ENCODE data around the gene MPST.
"Not testable (repeated sequence)": the region's sequence is repeated elsewhere in the genome, so short reads cannot be mapped to it uniquely, and the experiment has no call there.

The MPST gene

GRCh38 chr22:37060801-37061610 is 41.5 kb downstream of the MPST start:
- DNase-seq (ENCODE audit: low read depth) = no peak

DNA sequence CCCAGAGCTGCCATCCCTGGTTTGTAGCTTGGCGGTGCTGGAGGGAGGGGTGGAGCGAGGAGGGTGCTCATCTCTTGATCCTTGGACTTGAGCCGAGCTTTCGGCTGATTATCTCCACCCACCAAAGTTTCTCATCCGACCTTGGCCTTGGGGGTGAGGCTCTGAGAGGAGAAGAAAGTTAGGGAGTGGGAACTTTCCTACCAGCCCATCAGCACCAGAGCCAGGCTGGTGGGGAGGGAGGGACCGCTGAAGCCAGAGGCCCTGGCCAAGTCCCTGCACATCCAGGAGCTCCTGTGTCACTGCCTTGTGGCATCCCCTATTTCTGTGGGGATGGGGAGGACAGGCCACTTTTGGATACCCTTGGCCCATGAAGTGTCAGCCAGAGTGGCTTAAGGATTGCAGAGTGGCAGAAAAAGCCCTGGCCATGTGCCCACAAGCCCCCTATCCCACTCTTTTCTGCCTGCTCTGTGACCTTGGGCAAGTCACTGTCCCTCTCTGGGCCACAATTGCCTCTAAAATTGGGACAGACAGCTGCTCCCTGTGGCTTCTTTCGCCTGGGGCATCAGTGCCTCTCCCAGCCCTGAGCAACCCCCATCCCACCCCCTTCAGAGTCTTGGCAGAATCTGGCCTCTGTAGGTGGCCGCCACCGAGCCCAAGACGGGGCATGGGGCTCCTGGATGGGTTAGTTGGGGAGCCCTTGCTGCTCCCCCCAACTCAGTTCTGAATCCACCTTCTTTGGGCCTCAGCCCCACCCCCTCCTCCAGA is 42.3 kb downstream of the MPST start:
- no peak for DNase-seq (ENCODE audit: low read depth)

- no peak for DNase-seq (ENCODE audit: low read depth)
Measured at GRCh38 chr22:37062376-37062675, 42.8 kb downstream of the MPST start.

DNA sequence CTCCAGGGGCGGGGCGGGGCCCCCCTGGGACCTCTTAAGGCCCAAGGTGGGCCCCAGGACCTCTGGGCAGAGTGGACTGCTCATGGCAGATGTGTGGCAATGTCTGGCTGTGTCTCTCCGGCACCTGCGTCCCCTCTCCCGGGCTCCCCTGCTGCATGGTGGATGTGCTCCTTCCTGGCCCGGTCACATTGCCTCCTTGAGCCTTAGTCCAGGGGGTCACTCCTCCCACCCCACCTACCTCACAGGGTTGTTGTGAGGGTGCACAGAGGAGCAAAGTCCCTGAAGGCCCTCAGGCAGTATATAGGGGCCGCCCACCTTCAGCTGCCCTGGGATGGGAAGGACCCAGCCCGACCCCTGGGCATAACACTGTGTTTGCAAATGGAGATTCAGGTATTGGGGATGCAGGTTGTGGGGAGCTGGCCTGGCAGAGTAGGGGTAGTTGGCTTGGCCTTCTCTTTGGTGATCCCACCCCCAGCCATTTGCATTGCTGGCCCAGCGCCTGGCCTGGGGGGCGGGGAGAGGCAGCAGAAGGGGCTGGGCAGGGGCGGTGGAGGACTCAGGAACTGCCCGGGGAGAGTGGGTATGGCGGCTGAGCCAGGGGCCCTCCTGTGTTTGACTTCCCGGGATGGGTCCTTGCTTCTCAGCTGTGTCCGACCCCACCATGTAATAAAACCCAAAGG is 43.3 kb downstream of the MPST start:
- no peak for DNase-seq (ENCODE audit: low read depth)

DNA sequence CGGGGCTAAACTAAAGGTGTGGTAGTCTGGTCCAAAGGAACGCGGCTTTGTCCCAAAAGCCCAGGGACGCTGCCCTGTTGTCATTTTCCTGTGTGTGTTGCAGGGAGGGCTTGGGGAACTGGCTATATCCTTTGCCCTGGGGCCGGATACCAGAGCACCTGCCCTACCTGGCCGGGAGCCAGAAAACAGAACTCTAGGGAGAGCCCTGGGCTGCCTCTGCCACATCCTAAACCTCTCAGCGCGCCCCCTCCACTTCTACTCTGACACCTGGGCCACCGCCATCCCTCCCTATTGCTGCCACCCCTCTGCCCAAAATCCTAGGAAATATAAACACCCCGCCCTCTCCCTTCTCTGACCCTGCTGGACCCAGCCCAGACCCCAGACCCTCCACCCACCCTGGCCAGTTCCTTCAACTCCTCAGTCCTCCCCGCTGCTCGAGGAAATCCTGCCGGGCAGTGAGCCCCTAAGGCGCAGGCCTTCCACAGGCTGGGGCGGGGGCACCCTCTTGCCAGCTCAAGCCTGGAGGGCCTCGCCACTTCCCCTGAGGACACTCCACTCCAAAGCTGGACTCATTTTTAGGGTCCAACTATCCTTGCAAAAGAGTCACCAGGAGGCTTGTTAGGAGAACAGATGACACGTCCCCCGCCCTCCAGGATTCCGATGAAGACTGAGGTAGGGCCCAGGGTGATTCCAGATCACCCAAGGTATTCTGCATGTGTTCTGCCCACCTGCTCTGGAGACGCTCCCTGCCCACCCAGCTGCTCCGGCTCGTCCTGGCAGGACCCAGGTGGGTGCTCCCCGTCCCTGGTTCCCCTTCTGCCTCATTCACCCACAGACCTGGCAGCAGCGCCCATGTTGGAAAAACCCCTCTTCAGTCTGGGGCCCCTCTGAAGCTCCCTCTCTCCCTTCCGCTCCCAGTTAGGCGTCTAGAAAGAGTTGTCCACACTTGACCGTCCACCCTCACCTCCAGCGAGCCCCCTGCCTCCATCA is 44.2 kb downstream of the MPST start:
- DNase-seq (ENCODE audit: low read depth) = no peak

DNA sequence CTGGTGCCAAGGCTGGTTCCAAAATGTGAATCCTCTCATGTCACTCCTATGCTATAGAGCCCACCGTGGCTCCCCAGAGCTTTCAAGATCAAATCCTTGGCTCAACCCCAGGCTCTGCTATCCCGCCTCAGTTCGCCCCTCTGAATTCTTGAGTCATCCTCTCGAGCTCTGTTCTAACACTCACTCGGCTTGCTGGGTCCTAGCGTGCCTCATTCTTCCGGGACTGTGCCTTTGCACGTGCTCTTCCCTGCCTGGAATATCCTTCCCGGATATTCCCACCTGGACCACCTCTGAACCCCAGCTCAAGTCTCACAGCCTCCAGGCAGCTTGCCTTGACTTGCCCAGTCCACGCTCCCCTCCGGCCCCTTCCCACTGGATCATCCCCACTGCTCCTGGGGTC is 45.0 kb downstream of the MPST start:
- no peak for DNase-seq (ENCODE audit: low read depth)

GRCh38 chr22:37065180-37065579 is 45.6 kb downstream of the MPST start:
- DNase-seq (ENCODE audit: low read depth) = no peak

DNA sequence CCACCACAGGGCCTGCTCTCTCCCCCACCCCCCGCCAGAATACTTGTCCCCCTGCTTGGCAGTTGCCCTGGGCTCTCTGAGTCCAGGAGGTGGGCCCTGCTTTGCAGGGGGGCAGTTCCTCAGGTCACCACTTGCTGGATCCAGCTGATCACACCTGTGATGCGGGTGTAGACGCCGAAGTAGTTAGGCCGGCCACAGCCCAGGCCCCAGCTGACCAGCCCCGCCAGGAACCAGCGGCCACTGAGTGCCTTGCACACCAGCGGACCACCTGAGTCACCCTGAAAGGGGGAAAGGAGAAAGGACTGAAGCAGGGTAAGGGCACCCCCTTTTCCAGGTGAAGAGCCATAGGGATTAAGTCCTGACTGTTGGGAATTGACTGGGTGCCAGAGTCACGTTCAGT is 46.4 kb downstream of the MPST start:
- no peak for DNase-seq (ENCODE audit: low read depth)

DNA sequence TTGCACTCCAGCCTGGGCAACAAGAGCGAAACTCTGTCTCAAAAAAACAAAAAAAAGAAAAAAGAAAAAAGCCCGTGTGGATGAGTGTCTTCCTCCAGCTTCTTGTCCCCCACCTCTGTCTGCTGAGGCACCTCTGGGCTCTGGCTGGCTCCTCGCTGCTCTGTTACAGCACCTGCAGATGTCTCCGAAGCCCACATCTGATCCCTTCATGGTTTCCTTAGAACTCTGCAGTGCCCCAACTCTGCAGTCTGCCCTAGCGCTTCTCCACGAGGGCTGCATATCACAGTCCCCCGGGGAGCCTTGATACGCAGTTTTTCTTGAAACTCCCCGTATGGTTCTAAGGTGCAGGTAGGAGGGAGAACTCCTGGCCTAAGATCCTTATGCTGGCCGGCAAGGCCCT is 47.9 kb downstream of the MPST start:
- no peak for DNase-seq (ENCODE audit: low read depth)

DNA sequence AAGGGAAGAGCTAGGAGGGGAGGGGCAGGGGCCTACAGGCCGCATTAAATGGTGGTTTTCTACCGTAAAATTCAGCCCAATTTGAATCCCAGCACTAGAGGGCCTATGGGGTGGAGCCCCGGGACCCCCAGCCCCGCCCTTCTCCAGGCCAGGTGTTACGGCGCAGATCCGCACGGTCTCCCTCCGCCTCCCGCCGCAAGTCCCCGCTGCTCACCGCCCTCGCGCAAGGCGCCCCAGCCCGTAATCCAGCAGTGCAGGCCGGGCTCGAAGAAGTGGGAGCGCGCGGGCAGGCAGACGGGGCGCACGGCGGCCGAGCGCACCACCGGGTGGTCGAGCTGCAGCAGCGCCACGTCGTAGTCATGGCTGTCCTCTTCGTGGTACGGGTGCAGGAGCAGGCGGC is 49.3 kb downstream of the MPST start:
- DNase-seq (ENCODE audit: low read depth) = no peak

DNA sequence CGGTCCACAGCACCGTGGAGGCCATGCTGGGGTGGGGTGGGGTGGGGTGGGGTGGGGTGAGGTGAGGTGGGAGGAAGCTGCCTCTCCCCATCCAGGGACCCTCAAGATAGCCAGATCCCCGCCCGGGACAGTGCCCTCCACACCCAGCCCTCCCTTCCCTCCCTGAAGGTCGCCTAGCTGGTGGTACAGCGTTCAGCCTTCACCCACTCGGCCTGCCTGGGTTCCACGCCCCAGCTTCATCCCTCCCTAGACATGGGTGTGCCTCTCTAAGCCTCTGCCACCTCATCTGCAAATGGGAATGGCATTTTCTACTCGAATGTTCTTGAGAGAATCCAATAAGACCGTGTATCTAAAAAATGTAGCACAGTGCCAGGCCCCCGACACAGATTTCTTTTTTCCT is 49.8 kb downstream of the MPST start:
- no peak for DNase-seq (ENCODE audit: low read depth)

DNA sequence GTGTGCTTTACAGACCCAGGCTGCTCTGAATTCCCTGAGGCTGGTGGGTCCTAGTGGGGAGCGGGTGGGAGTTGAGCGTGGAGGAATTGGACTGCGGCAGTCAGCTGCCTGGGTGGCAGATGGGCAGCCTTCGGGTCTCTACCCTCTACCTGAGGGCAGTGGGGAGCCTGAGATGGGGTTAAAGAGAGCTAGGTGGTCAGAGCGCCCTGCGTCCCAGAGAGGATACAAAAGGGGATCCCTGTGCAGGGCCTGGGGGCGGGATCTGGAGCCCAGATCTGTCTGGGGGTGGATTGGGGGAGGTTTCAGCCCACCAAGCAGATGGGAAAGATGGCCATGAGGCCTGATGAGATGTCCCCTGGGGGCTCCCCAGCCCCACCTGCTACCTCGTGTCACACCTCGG is 50.2 kb downstream of the MPST start:
- no peak for DNase-seq (ENCODE audit: low read depth)

DNA sequence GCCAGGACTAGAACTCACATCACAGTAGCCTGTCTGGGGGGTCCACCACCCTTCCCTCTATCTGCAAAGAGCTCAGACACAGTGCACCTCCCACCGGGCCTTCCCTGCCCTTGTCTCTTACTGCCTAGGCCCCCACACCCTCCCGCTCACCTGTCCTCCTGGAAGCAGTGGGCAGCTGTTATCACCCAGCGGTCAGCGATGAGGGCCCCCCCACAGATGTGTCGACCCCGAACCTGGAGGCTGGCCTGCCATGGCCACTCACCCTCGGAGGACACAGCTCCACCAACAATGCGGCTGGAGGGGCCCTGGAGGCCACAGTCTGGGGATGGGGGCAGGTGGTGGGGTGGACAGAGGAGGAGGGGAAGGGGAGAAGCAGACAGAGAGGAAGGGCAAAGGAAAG is 50.8 kb downstream of the MPST start:
- no peak for DNase-seq (ENCODE audit: low read depth)

DNA sequence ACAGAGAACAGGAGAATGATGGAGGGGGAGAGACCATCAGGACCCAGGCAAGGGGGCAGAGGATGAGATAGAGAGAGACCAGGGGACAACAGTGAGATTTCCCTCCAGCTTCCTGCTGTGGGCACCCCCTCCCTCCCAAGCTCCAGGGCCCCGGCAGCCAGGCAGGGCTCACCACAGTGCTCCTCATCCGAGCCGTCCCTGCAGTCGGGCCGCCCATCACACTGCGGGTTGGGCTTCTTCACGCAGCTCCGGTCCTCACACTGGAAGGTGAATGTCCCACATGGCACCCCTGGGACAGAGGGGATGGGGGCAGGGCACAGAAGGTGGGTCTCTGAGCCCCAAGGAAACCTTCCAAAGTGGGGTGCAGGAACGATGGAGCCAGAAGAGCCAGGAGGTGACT is 51.2 kb downstream of the MPST start:
- no peak for DNase-seq (ENCODE audit: low read depth)

GRCh38 chr22:37071850-37072592 is 52.5 kb downstream of the MPST start:
- not testable (repeated sequence) for DNase-seq (ENCODE audit: low read depth)

- DNase-seq (ENCODE audit: low read depth) = no peak
Measured at GRCh38 chr22:37072673-37073072, 53.1 kb downstream of the MPST start.

DNA sequence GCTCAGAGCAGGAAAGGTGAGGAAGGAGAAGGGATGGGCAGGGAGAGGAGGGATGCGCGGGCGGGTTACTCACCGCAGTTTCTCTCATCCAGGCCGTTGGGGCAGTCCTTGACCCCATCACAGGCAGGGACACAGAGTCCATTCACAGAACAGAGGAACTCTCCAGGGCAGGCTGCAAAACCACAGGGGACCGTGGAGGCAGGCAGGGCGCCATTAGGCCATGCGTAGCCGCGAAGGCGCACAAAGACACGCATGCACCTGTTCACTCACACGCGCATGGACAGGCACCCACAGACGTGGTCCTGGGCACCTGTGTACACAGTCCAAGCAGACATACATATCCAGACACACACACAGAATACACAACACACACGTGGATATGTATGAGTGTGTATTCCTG is 55.0 kb downstream of the MPST start:
- no peak for DNase-seq (ENCODE audit: low read depth)

DNA sequence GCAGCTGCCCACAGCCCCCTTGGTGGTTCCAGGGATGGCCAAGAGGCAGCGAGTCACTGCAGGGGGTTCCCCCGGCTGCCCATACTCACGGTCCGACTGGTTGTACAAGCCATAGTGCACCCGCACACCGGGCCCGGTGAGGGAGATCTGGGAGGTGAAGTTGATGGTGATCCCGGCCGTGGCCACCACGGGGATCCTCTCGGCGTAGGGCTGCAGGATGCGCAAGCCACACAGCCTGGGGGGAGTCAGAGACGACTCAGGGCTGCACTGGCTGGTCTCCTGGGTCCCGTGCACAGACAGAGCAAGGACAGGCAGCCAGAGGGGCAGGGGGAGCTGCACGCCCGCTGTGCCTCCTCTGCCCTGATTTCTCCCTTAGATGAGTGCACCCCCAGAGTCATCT is 55.5 kb downstream of the MPST start:
- no peak for DNase-seq (ENCODE audit: low read depth)

DNA sequence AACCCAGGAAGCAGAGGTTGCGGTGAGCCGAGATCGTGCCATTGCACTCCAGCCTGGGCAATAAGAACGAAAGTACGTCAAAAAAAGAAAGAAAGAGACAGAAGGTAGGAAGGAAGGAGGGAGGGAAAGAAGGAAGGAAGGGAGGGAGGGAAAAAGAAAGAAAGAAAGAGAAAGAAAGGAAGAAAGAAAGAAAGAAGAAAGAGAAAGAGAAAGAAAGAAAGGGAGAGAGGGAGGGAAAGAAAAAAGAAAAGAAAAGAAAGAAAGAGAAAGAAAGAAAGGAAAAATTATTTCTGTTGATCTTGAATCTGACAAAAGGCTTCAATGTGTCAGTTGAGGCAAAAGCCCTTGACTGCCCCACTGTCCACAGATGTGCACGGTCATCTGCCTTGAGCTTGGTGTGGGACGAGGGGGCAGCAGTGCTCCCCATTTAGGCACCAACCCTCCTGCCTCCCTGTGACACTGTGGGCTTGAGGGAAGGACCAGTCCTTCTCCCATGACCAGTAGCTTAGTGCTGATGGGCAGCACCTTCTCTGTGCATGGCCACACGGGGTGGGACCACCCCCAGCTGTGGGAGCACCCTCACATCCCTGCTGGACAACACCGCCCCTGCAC is 56.4 kb downstream of the MPST start:
- no peak for DNase-seq (ENCODE audit: low read depth)

GRCh38 chr22:37077802-37078448 is 58.4 kb downstream of the MPST start:
- DNase-seq (ENCODE audit: low read depth) = no peak
